Central memory CD4-positive, alpha-beta T cell (primary cell): ENCODE data around the gene ZNF470.

ENCODE experiments used
- DNase-seq: peaks from one replicate; pipeline ENCODE4 v3.0.0; 2022

The ZNF470 gene

GRCh38 chr19:56611288-56611687 lies 44.0 kb downstream of the ZNF470 start:
- no peak for DNase-seq

- no peak for DNase-seq
These were observed 45.5 kb downstream of the ZNF470 start for GRCh38 chr19:56612737-56613136.

- DNase-seq: no peak
These were observed 46.4 kb downstream of the ZNF470 start for GRCh38 chr19:56613639-56614038.

GRCh38 chr19:56617531-56617930 lies 50.3 kb downstream of the ZNF470 start:
- no peak for DNase-seq

DNA sequence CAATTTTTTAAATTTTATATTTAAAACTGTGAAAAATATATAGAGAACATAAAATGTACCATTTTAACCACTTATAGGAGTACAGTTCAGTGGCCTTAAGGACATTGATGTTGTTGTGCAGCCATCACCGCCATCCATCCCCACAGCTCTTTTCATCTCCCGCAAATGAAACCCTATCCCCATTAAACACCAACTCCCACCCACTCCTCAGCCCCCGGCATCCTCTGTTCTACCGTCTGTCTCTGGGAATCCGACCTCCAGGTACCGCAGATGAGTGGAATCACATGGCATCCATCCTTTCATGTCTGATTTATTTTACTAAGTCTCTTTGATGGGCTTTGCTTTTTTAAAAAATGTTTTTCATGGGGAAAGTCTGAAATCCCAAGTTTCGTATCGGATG lies 51.9 kb downstream of the ZNF470 start:
- DNase-seq: no peak

DNA sequence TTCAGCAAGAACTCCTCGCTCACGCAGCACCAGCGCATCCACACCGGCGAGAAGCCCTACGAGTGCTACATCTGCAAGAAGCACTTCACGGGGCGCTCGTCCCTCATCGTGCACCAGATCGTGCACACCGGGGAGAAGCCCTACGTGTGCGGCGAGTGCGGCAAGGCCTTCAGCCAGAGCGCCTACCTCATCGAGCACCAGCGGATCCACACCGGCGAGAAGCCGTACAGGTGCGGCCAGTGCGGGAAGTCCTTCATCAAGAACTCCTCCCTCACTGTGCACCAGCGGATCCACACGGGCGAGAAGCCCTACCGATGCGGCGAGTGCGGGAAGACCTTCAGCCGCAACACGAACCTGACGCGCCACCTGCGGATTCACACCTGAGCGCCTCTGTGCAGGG lies 55.1 kb downstream of the ZNF470 start:
- no peak for DNase-seq

GRCh38 chr19:56623006-56623405 lies 55.7 kb downstream of the ZNF470 start:
- no peak for DNase-seq

GRCh38 chr19:56625708-56626107 lies 58.4 kb downstream of the ZNF470 start:
- no peak for DNase-seq

GRCh38 chr19:56633021-56633420 lies 65.8 kb downstream of the ZNF470 start:
- no peak for DNase-seq

GRCh38 chr19:56637976-56638555 lies 70.8 kb downstream of the ZNF470 start:
- no peak for DNase-seq
